Smooth muscle cell (in vitro differentiated cells): ENCODE results near the gene SLC16A13. TPM values are rescaled to one million over a fixed set of nuclear protein-coding genes. Genes with fewer than 3 reads are reported as not detected.
"Not testable (repeated sequence)": the region's sequence is repeated elsewhere in the genome, so short reads cannot be mapped to it uniquely, and the experiment has no call there.

Source experiments
- DNase-seq: peaks from one replicate; lab custom pipeline; 2025; ENCODE audit not compliant: unreplicated experiment; lab: John Stamatoyannopoulos, UW
- H2AFZ ChIP-seq: fragments of 200-600 bp; sonication (generic); 2 replicates; pipeline ENCODE4 v1.6.0; 2016; ENCODE audit warnings: antibody characterized with exemption, low read depth, mild to moderate bottlenecking
- H3F3A ChIP-seq: fragments of 200-600 bp; sonication (generic); 2 replicates; pipeline ENCODE4 v1.6.0; 2017; ENCODE audit warnings: antibody characterized with exemption, low read depth
- H3K27ac ChIP-seq: fragments of 200-600 bp; sonication (generic); 2 replicates; pipeline ENCODE4 v1.5.1; 2016; ENCODE audit warnings: low read depth, mild to moderate bottlenecking
- H3K27me3 ChIP-seq: fragments of 200-600 bp; sonication (generic); 2 replicates; pipeline ENCODE4 v1.6.1; 2016; ENCODE audit warnings: low read depth, mild to moderate bottlenecking
- H3K36me3 ChIP-seq: fragments of 200-600 bp; sonication (generic); 2 replicates; pipeline ENCODE4 v1.5.1; 2016; ENCODE audit warnings: low read depth
- H3K4me1 ChIP-seq: fragments of 200-600 bp; sonication (generic); 2 replicates; pipeline ENCODE4 v1.5.1; 2016; ENCODE audit warnings: low read depth
- H3K4me2 ChIP-seq: fragments of 200-600 bp; sonication (generic); 2 replicates; pipeline ENCODE4 v1.6.0; 2016; ENCODE audit warnings: mild to moderate bottlenecking
- H3K4me3 ChIP-seq: fragments of 200-600 bp; sonication (generic); 2 replicates; pipeline ENCODE4 v1.5.1; 2016; ENCODE audit warnings: mild to moderate bottlenecking
- H3K79me2 ChIP-seq: fragments of 200-600 bp; sonication (generic); 2 replicates; pipeline ENCODE4 v1.6.0; 2016; ENCODE audit warnings: low read depth, mild to moderate bottlenecking
- H3K9ac ChIP-seq: fragments of 200-600 bp; sonication (generic); 2 replicates; pipeline ENCODE4 v1.6.0; 2016; ENCODE audit warnings: low read depth
- H3K9me3 ChIP-seq: fragments of 200-600 bp; sonication (generic); replicated peaks from 2 replicates; pipeline ENCODE4 v1.5.1; 2016; ENCODE audit warnings: low read depth
- H4K20me1 ChIP-seq: fragments of 200-600 bp; sonication (generic); 2 replicates; pipeline ENCODE4 v1.6.0; 2016; ENCODE audit warnings: low read depth
- WGBS: methylation state at CpG from one replicate; pipeline ENCODE4 v1.1.7; 2016; ENCODE audit warnings: low lambda C conversion rate; 5-methylcytosine and 5-hydroxymethylcytosine counted together
- polyA plus RNA-seq: library from polyadenylated mRNA; unstranded; fragments of >200 nt; fragmentation: Nextera tagmentation; extraction: Ambion mirVana; gene quantifications from 2 replicates; pipeline ENCODE4 v1.2.1, GENCODE V29; 2016
- total RNA-seq: library from RNA; depleted of rRNA; stranded (reverse); fragments of >200 nt; gene quantifications from 2 replicates; pipeline ENCODE4 v1.2.3, GENCODE V29; 2014
- TF ChIP-seq, protein P1 (sequence below): fragments of 200-600 bp; sonication (generic); IDR thresholded peaks from 2 replicates; pipeline ENCODE4 v1.5.1; 2017; ENCODE audit warnings: borderline replicate concordance, mild to moderate bottlenecking, antibody characterized with exemption; ENCODE audit not compliant: insufficient read depth, poor library complexity, severe bottlenecking

Gene SLC16A13
- total and polyA plus RNA-seq, 2 experiments from 2014 or later = 2.0 to 3.5 TPM

DNA sequence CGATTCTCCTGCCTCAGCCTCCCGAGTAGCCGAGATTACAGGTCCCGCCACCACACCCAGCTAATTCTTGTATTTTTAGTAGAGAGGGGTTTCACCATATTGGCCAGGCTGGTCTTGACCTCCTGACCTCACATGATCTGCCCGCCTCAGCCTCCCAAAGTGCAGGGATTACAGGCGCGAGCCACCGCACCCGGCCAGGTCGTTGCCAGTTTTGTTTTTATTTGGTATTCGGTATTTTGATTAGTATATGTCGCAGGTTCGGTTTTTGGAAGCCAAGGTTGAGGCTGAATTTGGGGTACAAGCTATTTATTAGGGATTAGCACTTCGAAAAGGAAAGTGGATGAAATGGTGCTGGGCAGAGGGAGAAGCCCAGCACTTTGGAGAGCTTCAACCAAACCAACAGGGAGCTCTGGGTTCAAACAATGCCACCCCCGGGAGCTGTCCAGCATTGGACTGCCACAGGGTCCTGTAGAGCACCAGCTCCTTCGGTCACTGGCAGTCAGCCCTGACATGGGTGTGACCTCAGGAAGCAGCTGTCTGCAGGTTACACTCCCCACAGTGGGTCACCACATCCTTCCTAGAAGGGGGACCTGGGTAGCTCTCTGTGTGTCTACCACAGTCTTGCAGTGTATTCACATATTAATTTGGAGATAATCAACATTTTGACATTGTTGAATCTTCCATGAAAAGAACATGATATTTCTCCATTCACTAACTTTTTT is 45.7 kb downstream of the SLC16A13 start:
- Histone ChIP-seq H3K27ac (no peak overlapping the region), H3K79me2 (no peaks in the 10 kb centered on the region), H3K27me3 (no peaks in the 10 kb centered on the region), H3K4me3 (no peak overlapping the region), H2AFZ (no peak overlapping the region), H3K36me3 (no peaks in the 10 kb centered on the region), H3F3A (no peaks in the 10 kb centered on the region), H3K4me1 (no peaks in the 10 kb centered on the region), H3K4me2 (no peak overlapping the region), H3K9ac (no peak overlapping the region), H3K9me3 (no peaks in the 10 kb centered on the region), H4K20me1 (no peaks in the 10 kb centered on the region)
- DNase-seq = no peak
- WGBS = 93% methylated on average over 16 of the region's 16 CpGs
- TF ChIP-seq, protein P1, sequence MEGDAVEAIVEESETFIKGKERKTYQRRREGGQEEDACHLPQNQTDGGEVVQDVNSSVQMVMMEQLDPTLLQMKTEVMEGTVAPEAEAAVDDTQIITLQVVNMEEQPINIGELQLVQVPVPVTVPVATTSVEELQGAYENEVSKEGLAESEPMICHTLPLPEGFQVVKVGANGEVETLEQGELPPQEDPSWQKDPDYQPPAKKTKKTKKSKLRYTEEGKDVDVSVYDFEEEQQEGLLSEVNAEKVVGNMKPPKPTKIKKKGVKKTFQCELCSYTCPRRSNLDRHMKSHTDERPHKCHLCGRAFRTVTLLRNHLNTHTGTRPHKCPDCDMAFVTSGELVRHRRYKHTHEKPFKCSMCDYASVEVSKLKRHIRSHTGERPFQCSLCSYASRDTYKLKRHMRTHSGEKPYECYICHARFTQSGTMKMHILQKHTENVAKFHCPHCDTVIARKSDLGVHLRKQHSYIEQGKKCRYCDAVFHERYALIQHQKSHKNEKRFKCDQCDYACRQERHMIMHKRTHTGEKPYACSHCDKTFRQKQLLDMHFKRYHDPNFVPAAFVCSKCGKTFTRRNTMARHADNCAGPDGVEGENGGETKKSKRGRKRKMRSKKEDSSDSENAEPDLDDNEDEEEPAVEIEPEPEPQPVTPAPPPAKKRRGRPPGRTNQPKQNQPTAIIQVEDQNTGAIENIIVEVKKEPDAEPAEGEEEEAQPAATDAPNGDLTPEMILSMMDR = no peak

DNA sequence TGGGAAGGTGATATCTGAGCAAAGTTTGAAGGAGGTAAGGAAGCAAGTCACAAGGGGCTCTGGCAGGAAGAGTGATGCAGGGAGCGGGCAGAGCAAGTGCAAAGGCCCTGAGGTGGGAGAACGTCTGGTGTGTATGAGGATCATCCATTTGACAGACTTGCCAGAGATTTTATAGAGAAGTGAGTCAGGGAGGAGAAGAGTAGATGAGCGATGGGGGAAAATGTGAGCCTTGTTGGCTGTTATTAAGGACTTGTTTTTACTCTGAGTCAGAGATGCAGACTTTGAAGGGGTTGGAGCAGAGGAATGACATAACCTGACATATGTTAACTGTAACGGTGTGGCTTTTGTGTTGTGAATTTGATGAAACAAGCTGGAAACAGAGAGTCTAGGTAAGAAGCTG is 47.8 kb downstream of the SLC16A13 start:
- WGBS = 47% methylated on average over 4 of the region's 4 CpGs
- H3K4me2 ChIP-seq = no peak overlapping the region

DNA sequence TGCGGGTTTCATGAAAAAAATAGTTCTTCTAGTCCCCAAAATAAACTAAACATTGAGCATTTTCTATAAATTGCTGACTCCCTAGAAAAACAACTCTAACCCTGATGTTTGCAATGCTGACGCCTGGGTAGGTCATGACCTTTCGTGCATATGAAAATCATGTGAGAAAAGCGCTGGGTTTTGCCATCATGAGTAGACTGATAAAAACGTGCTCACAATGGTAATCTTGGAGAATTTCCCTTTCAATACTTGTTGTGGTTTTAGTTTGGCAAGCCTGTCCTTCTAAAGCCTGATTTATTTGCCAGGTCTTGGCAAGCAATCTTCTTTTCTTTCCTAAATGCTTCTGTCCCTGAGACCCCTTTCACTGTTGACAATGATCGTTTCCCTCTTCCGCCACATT is 48.3 kb downstream of the SLC16A13 start:
- Histone ChIP-seq H3K79me2 (no peaks in the 10 kb centered on the region), H4K20me1 (no peaks in the 10 kb centered on the region), H3K9me3 (no peaks in the 10 kb centered on the region), H3F3A (no peaks in the 10 kb centered on the region), H3K4me2 (no peak overlapping the region), H3K4me3 (no peak overlapping the region), H3K36me3 (no peaks in the 10 kb centered on the region), H2AFZ (no peak overlapping the region), H3K27ac (no peak overlapping the region), H3K27me3 (no peaks in the 10 kb centered on the region), H3K4me1 (no peaks in the 10 kb centered on the region), H3K9ac (no peak overlapping the region)
- no peak for DNase-seq
- WGBS = 79% methylated on average over 7 of the region's 7 CpGs
- TF ChIP-seq, protein P1 = no peak

More for the DNA sequence above, 47.8 kb downstream of the SLC16A13 start:
- Histone ChIP-seq H3K27ac (no peak overlapping the region), H3K79me2 (no peaks in the 10 kb centered on the region), H3K4me3 (no peak overlapping the region), H3F3A (no peaks in the 10 kb centered on the region), H2AFZ (no peak overlapping the region), H3K4me1 (no peaks in the 10 kb centered on the region), H3K27me3 (no peaks in the 10 kb centered on the region), H4K20me1 (no peaks in the 10 kb centered on the region), H3K9me3 (no peaks in the 10 kb centered on the region), H3K36me3 (no peaks in the 10 kb centered on the region), H3K9ac (no peak overlapping the region)
- DNase-seq = no peak
- TF ChIP-seq, protein P1 = no peak

DNA sequence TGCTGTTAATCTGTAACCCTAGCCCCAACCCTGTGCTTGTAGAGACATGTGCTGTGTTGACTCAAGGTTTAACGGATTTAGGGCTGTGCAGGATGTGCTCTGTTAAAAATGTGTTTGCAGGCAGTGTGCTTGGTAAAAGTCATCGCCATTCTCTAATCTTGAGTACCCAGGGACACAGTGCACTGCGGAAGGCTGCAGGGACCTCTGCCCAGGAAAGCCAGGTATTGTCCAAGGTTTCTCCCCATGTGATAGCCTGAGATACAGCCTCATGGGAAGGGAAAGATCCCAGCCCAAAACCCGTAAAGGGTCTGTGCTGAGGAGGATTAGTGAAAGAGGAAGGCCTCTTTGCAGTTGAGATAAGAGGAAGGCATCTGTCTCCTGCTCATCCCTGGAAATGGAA is 52.6 kb downstream of the SLC16A13 start:
- not testable (repeated sequence) for H3K9me3 ChIP-seq, H3K27ac ChIP-seq, H3K36me3 ChIP-seq, H3K9ac ChIP-seq, H3K4me1 ChIP-seq, H3K79me2 ChIP-seq, H3K4me3 ChIP-seq, DNase-seq, H3F3A ChIP-seq, H4K20me1 ChIP-seq, H3K27me3 ChIP-seq
- Histone ChIP-seq H2AFZ (peak overlapping the region; percentile 2), H3K4me2 (peak overlapping the region; percentile 28)
- WGBS = 17% methylated on average over 4 of the region's 4 CpGs

DNA sequence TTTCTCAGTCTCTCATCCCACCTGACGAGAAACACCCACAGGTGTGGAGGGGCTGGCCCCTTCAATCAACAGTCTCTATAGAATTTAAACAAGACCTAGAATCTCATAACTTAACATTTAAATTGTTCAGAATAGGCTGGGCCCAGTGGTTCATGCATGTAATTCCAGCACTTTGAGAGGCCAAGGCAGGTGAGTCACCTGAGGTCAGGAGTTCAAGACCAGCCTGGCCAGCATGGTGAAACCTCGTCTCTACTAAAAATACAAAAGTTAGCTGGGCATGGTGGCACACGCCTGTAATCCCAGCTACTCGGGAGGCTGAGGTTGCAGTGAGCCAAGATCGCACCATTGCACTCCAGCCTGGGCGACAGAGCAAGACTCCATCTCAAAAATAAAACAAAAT is 53.8 kb downstream of the SLC16A13 start:
- H3K36me3 ChIP-seq, DNase-seq, H3K79me2 ChIP-seq, H3K9me3 ChIP-seq, H2AFZ ChIP-seq, H3F3A ChIP-seq, H3K4me2 ChIP-seq, H4K20me1 ChIP-seq, H3K4me1 ChIP-seq, H3K9ac ChIP-seq, H3K27me3 ChIP-seq, H3K27ac ChIP-seq, H3K4me3 ChIP-seq: not testable (repeated sequence)
- WGBS = 94% methylated on average over 6 of the region's 6 CpGs
